NOMO-1 treated with dmso at 0.1 percent for 144 hours (cell line): ENCODE results near the gene CPSF4L.
A peak's percentile ranks its signal among the peaks of the same experiment; 100 is the strongest.
"Not testable (repeated sequence)": the region's sequence is repeated elsewhere in the genome, so short reads cannot be mapped to it uniquely, and the experiment has no call there.

Source experiments
- DNase-seq: peaks from one replicate; lab custom pipeline; 2025; ENCODE audit not compliant: unreplicated experiment; lab: John Stamatoyannopoulos, UW

The CPSF4L gene

GRCh38 chr17:73261617-73261951 lies at the start of gene CPSF4L:
Gene CPSF4L (minus strand): TSS chr17:73261880. CDS start chr17:73261818, 62 bp downstream.
- DNase-seq: no peak

- no peak for DNase-seq
Observed at GRCh38 chr17:73311428-73311780, 49.7 kb upstream of the CPSF4L start.

GRCh38 chr17:73309727-73310596 lies 48.3 kb upstream of the CPSF4L start:
- no peak for DNase-seq

- not testable (repeated sequence) for DNase-seq
Observed at GRCh38 chr17:73308959-73309358, 47.3 kb upstream of the CPSF4L start.

GRCh38 chr17:73308017-73308823 lies 46.5 kb upstream of the CPSF4L start:
- DNase-seq: no peak

- no peak for DNase-seq
Observed at GRCh38 chr17:73307130-73307529, 45.5 kb upstream of the CPSF4L start.

- DNase-seq: no peak
Observed at GRCh38 chr17:73305845-73306836, 44.5 kb upstream of the CPSF4L start.

GRCh38 chr17:73304971-73305812 lies 43.5 kb upstream of the CPSF4L start:
- no peak for DNase-seq

- DNase-seq: no peak
Observed at GRCh38 chr17:73304438-73304837, 42.8 kb upstream of the CPSF4L start.

GRCh38 chr17:73302189-73302588 lies 40.5 kb upstream of the CPSF4L start:
- DNase-seq: no peak

- DNase-seq: no peak
Observed at GRCh38 chr17:73301369-73301768, 39.7 kb upstream of the CPSF4L start.

GRCh38 chr17:73300392-73300791 lies 38.7 kb upstream of the CPSF4L start:
- no peak for DNase-seq

- no peak for DNase-seq
Observed at GRCh38 chr17:73297934-73298861, 36.5 kb upstream of the CPSF4L start.

GRCh38 chr17:73293480-73293911 lies 31.8 kb upstream of the CPSF4L start:
- DNase-seq: no peak

GRCh38 chr17:73293031-73293430 lies 31.4 kb upstream of the CPSF4L start:
- no peak for DNase-seq

- DNase-seq: no peak
Observed at GRCh38 chr17:73292031-73292531, 30.4 kb upstream of the CPSF4L start.

GRCh38 chr17:73291260-73291801 lies 29.7 kb upstream of the CPSF4L start:
- peak; percentile 72 for DNase-seq

GRCh38 chr17:73290399-73291259 lies 28.9 kb upstream of the CPSF4L start:
- no peak for DNase-seq
